MCF 10A (cell line): ENCODE results near the gene MINK1. TPM values are rescaled to one million over a fixed set of nuclear protein-coding genes. Genes with fewer than 3 reads are reported as not detected.

Experiments used
- BruUV-seq: library from RNA; stranded (reverse); fragments of 400-500 nt; replicated peaks from 2 replicates; lab custom pipeline; 2021; lab: Mats Ljungman, UMichigan
- CTCF ChIA-PET: fragments of 300-600 bp; sonication (Branson Sonifier 250); formaldehyde crosslinking; extraction: SDS; loops from one replicate; lab custom pipeline; 2021; ENCODE audit warnings: antibody characterized with exemption, inconsistent platforms; lab: Yijun Ruan, JAX
- POLR2A ChIA-PET: fragments of 300-600, 350-650 bp; sonication (Branson Sonifier 250); formaldehyde crosslinking; extraction: SDS; loops from one replicate; lab custom pipeline; 2020; ENCODE audit warnings: antibody characterized with exemption, inconsistent platforms; lab: Yijun Ruan, JAX
- DNase-seq: peaks from one replicate; pipeline ENCODE4 v3.0.0-alpha.2; 2018; ENCODE audit not compliant: unreplicated experiment
- H3K27ac Mint-ChIP-seq: one replicate; pipeline ENCODE4 v1.8.0; 2022; ENCODE audit warnings: mild to moderate bottlenecking, low read depth, mixed read lengths; ENCODE audit not compliant: unreplicated experiment
- H3K27me3 Mint-ChIP-seq: one replicate; pipeline ENCODE4 v1.8.0; 2022; ENCODE audit warnings: mixed read lengths; ENCODE audit not compliant: insufficient read depth, unreplicated experiment
- H3K36me3 Mint-ChIP-seq: one replicate; pipeline ENCODE4 v1.8.0; 2022; ENCODE audit warnings: mild to moderate bottlenecking, moderate library complexity, mixed read lengths; ENCODE audit not compliant: insufficient read depth, unreplicated experiment
- H3K4me1 Mint-ChIP-seq: one replicate; pipeline ENCODE4 v1.8.0; 2022; ENCODE audit warnings: mixed read lengths; ENCODE audit not compliant: insufficient read depth, unreplicated experiment
- H3K4me3 Mint-ChIP-seq: one replicate; pipeline ENCODE4 v1.8.0; 2022; ENCODE audit warnings: mild to moderate bottlenecking, moderate library complexity, mixed read lengths; ENCODE audit not compliant: unreplicated experiment
- H3K9me3 Mint-ChIP-seq: one replicate; pipeline ENCODE4 v1.8.0; 2022; ENCODE audit warnings: mixed read lengths; ENCODE audit not compliant: unreplicated experiment
- CTCF ChIP-seq: fragments of 200-600 bp; IDR thresholded peaks from one replicate; pipeline ENCODE4 v1.8.0; 2022; ENCODE audit warnings: antibody characterized with exemption, mild to moderate bottlenecking; ENCODE audit not compliant: unreplicated experiment
- intact Hi-C: fragments of 100-400 bp; cut with micrococcal nuclease; formaldehyde crosslinking; loops from 2 replicates; pipeline ENCODE4 v1.14.1; 2022
- total RNA-seq: library from RNA; stranded (reverse); gene quantifications from 2 replicates; pipeline ENCODE4 v1.2.3, GENCODE V29; 2022

MINK1 gene
- total RNA-seq, 1 experiment from 2014 or later: 124 TPM

DNA sequence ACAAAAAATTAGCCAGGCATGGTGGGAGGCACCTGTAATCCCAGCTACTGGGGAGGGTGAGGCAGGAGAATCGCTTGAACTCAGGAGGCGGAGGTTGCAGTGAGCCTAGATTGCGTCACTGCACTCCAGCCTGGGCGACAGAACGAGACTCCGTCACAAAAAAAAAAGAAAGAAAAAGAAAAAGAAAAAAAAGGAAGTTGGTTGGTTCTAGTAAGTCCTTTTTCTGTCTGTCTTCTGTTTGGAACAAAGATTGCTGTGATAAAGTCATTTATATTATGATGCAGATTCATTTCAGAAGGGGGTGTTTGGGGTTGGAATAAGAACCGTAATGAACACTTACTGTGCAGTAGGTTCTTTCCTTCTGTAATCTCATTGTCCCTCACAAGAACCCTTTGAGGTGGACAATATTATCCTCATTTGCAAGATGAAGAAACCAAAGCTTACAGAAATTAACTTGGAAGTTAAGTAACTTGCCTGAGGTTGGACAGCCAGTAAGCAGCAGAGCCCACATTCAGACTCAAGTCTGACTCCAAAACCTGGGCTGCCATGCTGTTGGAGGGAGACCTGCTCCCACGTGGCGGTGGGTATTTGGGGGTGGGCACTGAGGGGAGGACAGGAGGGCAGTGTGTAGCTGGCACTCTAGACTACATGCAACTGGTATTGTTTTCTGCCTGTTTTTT, 10.3 kb downstream of the MINK1 start:
- no TSS peak for BruUV-seq
- no peaks in the 10 kb centered on the region for H3K9me3 Mint-ChIP-seq
- intact Hi-C loops: no loop called here
- H3K4me3 Mint-ChIP-seq: no peak overlapping the region
- H3K27ac Mint-ChIP-seq: no peak overlapping the region
- CTCF ChIA-PET: interaction anchor here (1.2 kb wide), 1 partner anchor 9 kb away, joined by 3 read pairs; no protein-coding TSS in a partner anchor
- POLR2A ChIA-PET: interaction anchor here (0.5 to 13.6 kb wide), 5 partner anchors 7 to 132 kb away, joined by 3 to 211 read pairs (median 3); partner anchors contain the start of genes MINK1 and PSMB6
- DNase-seq: no peak
- TF ChIP-seq CTCF: no peak
- peaks cover 36% of the 10 kb centered on the region for H3K36me3 Mint-ChIP-seq
- H3K27me3 Mint-ChIP-seq: no peaks in the 10 kb centered on the region
- H3K4me1 Mint-ChIP-seq: peaks cover 50% of the 10 kb centered on the region

DNA sequence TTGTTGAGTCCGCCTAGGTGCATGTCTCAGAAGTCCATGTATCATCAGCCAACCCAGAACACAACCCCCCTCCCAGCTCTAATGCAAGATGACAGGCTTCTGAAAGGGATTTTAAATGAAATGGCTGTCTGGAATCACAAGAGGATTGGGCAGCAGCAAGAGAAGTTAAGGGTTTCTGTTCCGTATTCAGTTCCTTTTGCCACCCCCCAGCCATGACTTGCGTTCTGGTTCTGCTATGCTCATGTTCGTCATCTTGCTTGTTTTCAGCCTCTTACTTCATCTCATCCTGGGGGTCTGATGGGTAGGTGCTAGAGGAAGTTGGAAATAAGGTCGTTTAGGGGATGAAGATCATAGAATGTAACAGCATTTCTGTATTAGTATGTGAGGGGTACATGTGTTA, 12.0 kb downstream of the MINK1 start:
- H3K27me3 Mint-ChIP-seq: no peaks in the 10 kb centered on the region
- no peak overlapping the region for H3K4me3 Mint-ChIP-seq
- DNase-seq: no peak
- intact Hi-C loops: no loop called here
- BruUV-seq: no TSS peak
- CTCF ChIA-PET: interaction anchor here (1.2 kb wide), 1 partner anchor 11 kb away, joined by 3 read pairs; no protein-coding TSS in a partner anchor
- H3K4me1 Mint-ChIP-seq: peaks cover 54% of the 10 kb centered on the region
- H3K9me3 Mint-ChIP-seq: no peaks in the 10 kb centered on the region
- H3K27ac Mint-ChIP-seq: peak overlapping the region; percentile 89
- POLR2A ChIA-PET: interaction anchor here (1.4 to 13.6 kb wide), 2 partner anchors 8 to 55 kb away, joined by 3 to 211 read pairs; partner anchors contain the start of gene MINK1
- no peak for TF ChIP-seq CTCF
- peaks cover 31% of the 10 kb centered on the region for H3K36me3 Mint-ChIP-seq

DNA sequence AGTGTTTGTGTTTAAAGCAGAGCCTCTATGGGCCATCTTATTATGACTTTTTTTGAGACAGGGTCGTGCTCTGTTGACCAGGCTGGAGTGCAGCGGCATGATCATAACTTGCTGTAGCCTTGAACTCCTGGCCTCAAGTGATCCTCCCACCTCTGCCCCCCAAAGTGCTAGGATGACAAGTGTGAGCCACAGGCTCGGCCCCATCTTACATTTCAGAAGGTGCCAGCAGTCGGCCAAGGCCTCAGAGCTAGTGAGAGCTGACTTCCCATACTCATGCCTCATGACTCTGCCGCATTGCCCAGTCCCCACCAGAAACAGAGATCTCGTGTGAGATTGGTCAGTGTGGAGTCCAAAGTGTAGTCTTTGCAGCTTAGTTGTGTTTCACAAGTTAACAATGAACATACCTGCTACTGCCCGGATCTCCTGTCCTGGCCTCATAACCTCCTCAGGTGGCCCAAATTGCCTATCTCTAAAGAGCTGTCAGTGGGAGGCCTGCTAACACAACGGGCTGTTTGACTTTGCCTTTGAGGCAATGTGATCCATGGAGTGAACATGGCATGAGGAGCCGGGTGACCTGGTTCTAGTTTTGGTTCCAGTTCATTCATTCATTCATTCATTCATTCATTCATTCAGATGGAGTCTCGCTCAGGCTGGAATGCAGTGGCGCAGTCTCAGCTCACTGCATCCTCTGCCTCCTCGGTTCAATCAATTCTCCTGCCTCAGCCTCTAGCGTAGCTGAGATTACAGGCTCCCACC, 13.7 kb downstream of the MINK1 start:
- peaks cover 62% of the 10 kb centered on the region for H3K4me1 Mint-ChIP-seq
- CTCF ChIA-PET: interaction anchor here (0.6 to 2.1 kb wide), 4 partner anchors 13 to 280 kb away, joined by 3 to 9 read pairs (median 3); no protein-coding TSS in a partner anchor
- intact Hi-C loops: no loop called here

More for the DNA sequence above, 13.7 kb downstream of the MINK1 start:
- BruUV-seq: no TSS peak
- POLR2A ChIA-PET: interaction anchor here (0.6 to 13.6 kb wide), 8 partner anchors 10 to 94 kb away, joined by 3 to 211 read pairs (median 5); partner anchors contain the start of genes GLTPD2, MINK1, PLD2 and RNF167
- Mint-ChIP-seq H3K27ac (peak overlapping the region; percentile 89), H3K9me3 (no peaks in the 10 kb centered on the region), H3K27me3 (no peaks in the 10 kb centered on the region), H3K4me3 (peak overlapping the region; percentile 9), H3K36me3 (peaks cover 28% of the 10 kb centered on the region)
- no peak for DNase-seq
- TF ChIP-seq CTCF: no peak
